Measurements from ENCODE around the gene IL3RA. TPM values are rescaled to one million over a fixed set of nuclear protein-coding genes. Genes with fewer than 3 reads are reported as not detected.
"Not testable (repeated sequence)": the region's sequence is repeated elsewhere in the genome, so short reads cannot be mapped to it uniquely, and the experiment has no call there.

IL3RA gene
- total RNA-seq, 1 donor from 2014 or later = 6.9 TPM

DNA sequence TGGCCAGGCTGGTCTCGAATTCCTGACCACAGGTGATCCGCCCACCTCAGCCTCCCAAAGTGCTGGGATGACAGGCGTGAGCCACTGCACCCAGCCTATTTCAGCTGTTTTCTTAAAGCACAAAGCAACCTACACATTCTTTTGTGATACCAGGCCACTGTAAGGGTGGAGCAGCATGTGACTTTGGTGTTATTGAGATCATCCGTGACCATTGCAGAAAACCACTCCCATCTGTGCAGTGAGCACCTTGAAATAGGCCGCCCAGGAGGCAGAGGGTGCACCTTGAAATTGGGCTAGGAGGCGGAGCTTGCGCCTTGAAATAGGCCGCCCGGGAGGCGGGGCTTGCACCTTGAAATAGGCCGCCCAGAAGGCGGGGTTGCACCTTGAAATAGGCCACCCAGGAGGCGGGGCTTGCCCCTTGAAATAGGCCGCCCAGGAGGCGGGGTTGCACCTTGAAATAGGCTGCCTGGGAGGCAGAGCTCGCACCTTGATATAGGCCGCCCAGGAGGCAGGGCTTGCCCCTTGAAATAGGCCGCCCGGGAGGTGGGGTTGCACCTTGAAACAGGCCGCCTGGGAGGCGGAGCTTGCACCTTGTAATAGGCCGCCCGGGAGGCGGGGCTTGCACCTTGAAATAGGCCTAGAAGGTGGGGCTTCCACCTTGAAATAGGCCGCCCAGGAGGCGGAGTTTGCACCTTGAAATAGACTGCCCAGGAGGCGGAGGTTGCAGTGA lies 64.3 kb downstream of the IL3RA start:
- intact Hi-C loops (cut with micrococcal nuclease) = no loop called here
- no peak overlapping the region for H3K27ac ChIP-seq (replicated peaks)
- H3K4me1 ChIP-seq = no peaks in the 10 kb centered on the region
- H3K27me3 ChIP-seq (ENCODE audit: low read depth) = no peaks in the 10 kb centered on the region
- peak; percentile 10 for DNase-seq
- no peaks in the 10 kb centered on the region for H3K9me3 ChIP-seq (replicated peaks)
- no peak overlapping the region for H3K4me3 ChIP-seq
- TF ChIP-seq, protein P1, sequence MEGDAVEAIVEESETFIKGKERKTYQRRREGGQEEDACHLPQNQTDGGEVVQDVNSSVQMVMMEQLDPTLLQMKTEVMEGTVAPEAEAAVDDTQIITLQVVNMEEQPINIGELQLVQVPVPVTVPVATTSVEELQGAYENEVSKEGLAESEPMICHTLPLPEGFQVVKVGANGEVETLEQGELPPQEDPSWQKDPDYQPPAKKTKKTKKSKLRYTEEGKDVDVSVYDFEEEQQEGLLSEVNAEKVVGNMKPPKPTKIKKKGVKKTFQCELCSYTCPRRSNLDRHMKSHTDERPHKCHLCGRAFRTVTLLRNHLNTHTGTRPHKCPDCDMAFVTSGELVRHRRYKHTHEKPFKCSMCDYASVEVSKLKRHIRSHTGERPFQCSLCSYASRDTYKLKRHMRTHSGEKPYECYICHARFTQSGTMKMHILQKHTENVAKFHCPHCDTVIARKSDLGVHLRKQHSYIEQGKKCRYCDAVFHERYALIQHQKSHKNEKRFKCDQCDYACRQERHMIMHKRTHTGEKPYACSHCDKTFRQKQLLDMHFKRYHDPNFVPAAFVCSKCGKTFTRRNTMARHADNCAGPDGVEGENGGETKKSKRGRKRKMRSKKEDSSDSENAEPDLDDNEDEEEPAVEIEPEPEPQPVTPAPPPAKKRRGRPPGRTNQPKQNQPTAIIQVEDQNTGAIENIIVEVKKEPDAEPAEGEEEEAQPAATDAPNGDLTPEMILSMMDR (IDR thresholded peaks at IDR 0.05; ENCODE audit: borderline replicate concordance) = no peak
- H3K36me3 ChIP-seq = peaks cover 56% of the 10 kb centered on the region

DNA sequence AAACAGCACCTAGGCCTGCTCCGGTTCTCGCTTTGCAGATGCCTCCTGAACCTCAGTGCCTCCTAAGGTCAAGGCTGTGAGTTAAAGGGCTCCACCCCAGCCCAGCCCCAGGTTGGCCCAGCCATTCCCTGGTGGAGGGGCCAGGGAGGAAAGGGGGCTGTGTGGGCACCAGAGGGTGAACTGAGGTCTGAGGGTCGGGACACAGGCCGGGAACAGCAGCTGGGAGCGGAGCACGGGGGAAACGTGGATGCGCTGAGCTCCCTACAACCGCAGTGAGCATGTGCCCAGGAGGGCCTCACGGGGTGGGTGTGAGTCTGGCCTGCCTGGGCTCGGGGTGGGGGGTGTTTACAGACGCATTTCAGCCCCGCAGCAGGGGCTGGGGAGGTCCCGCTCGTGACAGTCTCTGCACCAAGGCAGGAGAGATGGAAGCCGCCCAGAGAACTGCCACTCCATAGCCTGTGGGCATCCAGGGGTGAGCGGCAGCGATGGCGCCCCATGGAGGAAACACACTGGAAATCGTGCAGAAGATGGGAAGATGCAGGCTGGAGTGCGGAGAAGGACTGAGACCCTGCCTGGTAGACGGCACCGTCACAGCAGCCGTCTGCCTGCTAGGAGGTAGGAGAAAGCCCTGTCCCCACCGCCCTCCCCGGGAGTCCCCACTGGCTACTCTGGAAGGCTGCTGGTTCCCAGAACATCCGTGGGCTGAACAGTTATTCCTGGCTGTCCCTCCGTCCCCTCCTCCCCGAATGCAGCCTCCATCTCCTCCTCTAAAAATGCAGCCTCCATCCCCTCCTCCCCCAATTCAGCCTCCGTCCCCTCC lies 65.2 kb downstream of the IL3RA start:
- Histone ChIP-seq H3K27ac (replicated peaks) (no peak overlapping the region), H3K27me3 (ENCODE audit: low read depth) (no peaks in the 10 kb centered on the region), H3K36me3 (peaks cover 65% of the 10 kb centered on the region), H3K4me3 (no peak overlapping the region), H3K4me1 (no peaks in the 10 kb centered on the region), H3K9me3 (replicated peaks) (no peaks in the 10 kb centered on the region)
- intact Hi-C loops (cut with micrococcal nuclease) = no loop called here
- TF ChIP-seq, protein P1 (IDR thresholded peaks at IDR 0.05; ENCODE audit: borderline replicate concordance) = no peak
- peak; percentile 12 for DNase-seq

DNA sequence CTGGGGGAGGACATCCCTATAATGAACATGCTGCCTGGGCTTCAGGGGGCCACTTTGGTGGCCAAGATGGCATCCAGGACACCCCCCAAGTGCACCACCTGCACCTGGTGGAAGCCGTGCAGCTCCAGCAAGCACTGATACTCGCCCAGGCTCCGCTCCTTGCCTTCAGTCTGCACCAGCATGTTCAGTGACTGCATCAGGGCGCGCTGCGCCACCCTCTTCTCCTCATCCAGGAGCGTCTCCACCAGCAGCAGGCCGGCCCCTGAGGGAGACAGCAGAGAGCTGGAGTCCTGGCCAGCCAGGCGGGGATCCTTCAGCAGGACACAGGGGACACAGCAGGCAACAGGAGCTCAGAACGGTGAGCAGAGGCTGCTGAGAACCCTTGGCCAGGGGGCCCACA lies 66.6 kb downstream of the IL3RA start:
- intact Hi-C loops (cut with micrococcal nuclease) = no loop called here
- Histone ChIP-seq H3K9me3 (replicated peaks) (no peaks in the 10 kb centered on the region), H3K27me3 (ENCODE audit: low read depth) (no peaks in the 10 kb centered on the region), H3K4me3 (no peak overlapping the region), H3K36me3 (peaks cover 77% of the 10 kb centered on the region), H3K4me1 (no peaks in the 10 kb centered on the region), H3K27ac (replicated peaks) (no peak overlapping the region)
- no peak for DNase-seq
- TF ChIP-seq, protein P1 (IDR thresholded peaks at IDR 0.05; ENCODE audit: borderline replicate concordance) = no peak

DNA sequence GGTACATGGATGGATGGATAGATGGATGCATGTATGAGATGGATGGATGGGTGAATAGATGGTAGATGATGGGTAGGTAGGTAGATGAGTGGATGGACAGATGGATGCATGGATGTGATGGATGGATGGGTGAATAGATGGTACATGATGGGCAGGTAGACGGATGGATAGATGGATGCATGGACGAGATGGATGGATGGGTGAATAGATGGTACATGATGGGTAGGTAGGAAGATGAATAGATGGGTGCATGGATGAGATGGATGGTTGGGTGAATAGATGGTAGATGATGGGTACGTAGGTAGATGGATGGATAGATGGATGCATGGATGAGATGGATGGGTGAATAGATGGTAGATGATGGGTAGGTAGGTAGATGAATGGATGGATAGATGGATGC lies 67.3 kb downstream of the IL3RA start:
- H3K4me1 ChIP-seq; H3K27me3 ChIP-seq (ENCODE audit: low read depth); intact Hi-C loops (cut with micrococcal nuclease); H3K27ac ChIP-seq (replicated peaks); DNase-seq; H3K9me3 ChIP-seq (replicated peaks); H3K4me3 ChIP-seq: not testable (repeated sequence)
- peaks cover 77% of the 10 kb centered on the region for H3K36me3 ChIP-seq

DNA sequence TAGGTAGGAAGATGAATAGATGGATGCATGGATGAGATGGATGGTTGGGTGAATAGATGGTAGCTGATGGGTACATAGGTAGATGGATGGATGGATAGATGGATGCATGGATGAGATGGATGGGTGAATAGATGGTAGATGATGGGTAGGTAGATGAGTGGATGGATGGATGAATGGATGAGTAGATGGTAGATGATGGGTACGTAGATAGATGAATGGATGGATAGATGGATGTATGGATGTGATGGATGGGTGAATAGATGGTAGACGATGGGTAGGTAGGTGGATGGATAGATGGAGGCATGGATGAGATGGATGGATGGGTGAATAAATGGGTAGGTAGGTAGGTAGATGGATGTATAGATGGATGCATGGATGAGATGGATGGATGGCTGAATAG lies 69.2 kb downstream of the IL3RA start:
- H3K4me3 ChIP-seq; H3K4me1 ChIP-seq; H3K9me3 ChIP-seq (replicated peaks); H3K27me3 ChIP-seq (ENCODE audit: low read depth); intact Hi-C loops (cut with micrococcal nuclease); H3K27ac ChIP-seq (replicated peaks); DNase-seq: not testable (repeated sequence)
- peaks cover 67% of the 10 kb centered on the region for H3K36me3 ChIP-seq

DNA sequence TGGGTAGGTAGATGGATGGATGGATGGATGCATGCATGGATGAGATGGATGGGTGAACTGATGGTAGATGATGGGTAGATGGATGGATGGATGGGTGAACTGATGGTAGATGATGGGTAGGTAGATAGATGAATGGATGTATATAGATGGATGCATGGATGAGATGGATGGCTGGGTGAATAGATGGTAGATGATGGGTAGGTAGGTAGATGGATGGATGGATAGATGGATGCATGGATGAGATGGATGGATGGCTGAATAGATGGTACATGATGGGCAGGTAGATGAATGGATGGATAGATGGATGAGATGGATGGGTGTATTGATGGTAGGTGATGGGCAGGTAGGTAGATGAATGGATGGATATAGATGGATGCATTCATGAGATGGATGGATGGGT lies 70.5 kb downstream of the IL3RA start:
- H3K9me3 ChIP-seq (replicated peaks) = no peaks in the 10 kb centered on the region
- H3K27me3 ChIP-seq (ENCODE audit: low read depth) = no peaks in the 10 kb centered on the region
- no peak overlapping the region for H3K4me3 ChIP-seq
- peaks cover 63% of the 10 kb centered on the region for H3K36me3 ChIP-seq
- intact Hi-C loops (cut with micrococcal nuclease) = no loop called here
- no peak overlapping the region for H3K27ac ChIP-seq (replicated peaks)
- DNase-seq = no peak
- TF ChIP-seq, protein P1 (IDR thresholded peaks at IDR 0.05; ENCODE audit: borderline replicate concordance) = no peak
- no peaks in the 10 kb centered on the region for H3K4me1 ChIP-seq
